ENCODE measurements around the gene INSIG1.

Gene INSIG1

GRCh38 chr7:155252892-155253501, 44.7 kb upstream of the INSIG1 start:
- H3K79me1 ChIP-seq (ENCODE audit: low read depth, low read length), result no peaks in the 10 kb centered on the region
- no peak overlapping the region for H4K91ac ChIP-seq (ENCODE audit: low read depth, low read length, poor library complexity)
- H3K36me3 ChIP-seq (replicated peaks in 1 of 2; ENCODE audit: control insufficient read depth in 2 of 2, insufficient read depth in 2 of 2, low read length in 2 of 2), result no peaks in the 10 kb centered on the region
- no peak overlapping the region for H3K27ac ChIP-seq (replicated peaks; ENCODE audit: low read length)
- no peak overlapping the region for H4K8ac ChIP-seq (ENCODE audit: low read depth, low read length)
- peak overlapping the region; percentile 66 for H3K18ac ChIP-seq (ENCODE audit: low read length)
- H3K14ac ChIP-seq (ENCODE audit: low read length), result peak overlapping the region; percentile 83
- no peak overlapping the region for H3K4me2 ChIP-seq (ENCODE audit: insufficient read depth, low read length, poor library complexity, severe bottlenecking)
- H3K9me3 ChIP-seq (replicated peaks in 1 of 2; ENCODE audit: control insufficient read depth in 2 of 2, insufficient read depth in 1 of 2, low read depth in 1 of 2, low read length in 2 of 2), result no peaks in the 10 kb centered on the region
- H2BK15ac ChIP-seq (ENCODE audit: low read length), result no peak overlapping the region
- no peak overlapping the region for H3K9ac ChIP-seq (ENCODE audit: low read depth, low read length, poor library complexity)
- peaks cover 0 to 30% (median 0%) of the 10 kb centered on the region in 3 experiments for H3K27me3 ChIP-seq (ENCODE audit: control insufficient read depth in 3 of 3, insufficient read depth in 3 of 3, low read depth in 1 of 3, low read length in 3 of 3)
- H3K4me3 ChIP-seq (ENCODE audit: low read length in 2 of 2), result no peak overlapping the region
- peak overlapping the region; percentile 86 for H2BK12ac ChIP-seq (ENCODE audit: low read length)
- no CpG with 5 or more reads among the region's 24 CpGs for WGBS, 2 donors (ENCODE audit: extremely low coverage in 2 of 2, insufficient read length in 2 of 2, insufficient replicate concordance in 1 of 2)
- no peak overlapping the region for H3K4ac ChIP-seq (ENCODE audit: low read length)
- no peak for DNase-seq (ENCODE audit: low spot score)
- H3K23ac ChIP-seq (ENCODE audit: low read depth, low read length, poor library complexity), result no peak overlapping the region
- no peak overlapping the region for H2BK5ac ChIP-seq (ENCODE audit: low read length)
- H2BK120ac ChIP-seq (ENCODE audit: low read depth, low read length), result peak overlapping the region; percentile 29
- H2AK5ac ChIP-seq (ENCODE audit: low read depth, low read length), result peak overlapping the region; percentile 72
- H3K4me1 ChIP-seq (ENCODE audit: control insufficient read depth in 2 of 2, insufficient read depth in 1 of 2, low read depth in 1 of 2, low read length in 2 of 2), result no peaks in the 10 kb centered on the region
- H2AFZ ChIP-seq (ENCODE audit: low read length), result no peak overlapping the region

- no peak for DNase-seq (ENCODE audit: low spot score)
- H3K27me3 ChIP-seq (ENCODE audit: control insufficient read depth in 3 of 3, insufficient read depth in 3 of 3, low read depth in 1 of 3, low read length in 3 of 3), result peaks cover 0 to 24% (median 0%) of the 10 kb centered on the region in 3 experiments
Measured at GRCh38 chr7:155254018-155254417, 43.7 kb upstream of the INSIG1 start.

GRCh38 chr7:155255071-155255470, 42.6 kb upstream of the INSIG1 start:
- no peak overlapping the region for H2BK5ac ChIP-seq (ENCODE audit: low read length)
- H3K9me3 ChIP-seq (replicated peaks in 1 of 2; ENCODE audit: control insufficient read depth in 2 of 2, insufficient read depth in 1 of 2, low read depth in 1 of 2, low read length in 2 of 2), result no peaks in the 10 kb centered on the region
- H4K8ac ChIP-seq (ENCODE audit: low read depth, low read length), result no peak overlapping the region
- H2AK5ac ChIP-seq (ENCODE audit: low read depth, low read length), result no peak overlapping the region
- no peak overlapping the region for H3K14ac ChIP-seq (ENCODE audit: low read length)
- H3K4me2 ChIP-seq (ENCODE audit: insufficient read depth, low read length, poor library complexity, severe bottlenecking), result no peak overlapping the region
- H2BK15ac ChIP-seq (ENCODE audit: low read length), result no peak overlapping the region
- no peak overlapping the region for H2BK120ac ChIP-seq (ENCODE audit: low read depth, low read length)
- no peaks in the 10 kb centered on the region for H3K4me1 ChIP-seq (ENCODE audit: control insufficient read depth in 2 of 2, insufficient read depth in 1 of 2, low read depth in 1 of 2, low read length in 2 of 2)
- DNase-seq (ENCODE audit: low spot score), result no peak
- H3K23ac ChIP-seq (ENCODE audit: low read depth, low read length, poor library complexity), result no peak overlapping the region
- no peak overlapping the region for H4K91ac ChIP-seq (ENCODE audit: low read depth, low read length, poor library complexity)
- no peak overlapping the region for H3K27ac ChIP-seq (replicated peaks; ENCODE audit: low read length)
- WGBS, 2 donors (ENCODE audit: extremely low coverage in 2 of 2, insufficient read length in 2 of 2, insufficient replicate concordance in 1 of 2), result no CpG with 5 or more reads among the region's 10 CpGs
- peaks cover 0 to 30% (median 0%) of the 10 kb centered on the region in 3 experiments for H3K27me3 ChIP-seq (ENCODE audit: control insufficient read depth in 3 of 3, insufficient read depth in 3 of 3, low read depth in 1 of 3, low read length in 3 of 3)
- no peak overlapping the region for H3K9ac ChIP-seq (ENCODE audit: low read depth, low read length, poor library complexity)
- peak overlapping the region; percentile 27 for H3K18ac ChIP-seq (ENCODE audit: low read length)
- H3K79me1 ChIP-seq (ENCODE audit: low read depth, low read length), result no peaks in the 10 kb centered on the region
- H3K4me3 ChIP-seq (ENCODE audit: low read length in 2 of 2), result no peak overlapping the region
- no peak overlapping the region for H2BK12ac ChIP-seq (ENCODE audit: low read length)
- H3K4ac ChIP-seq (ENCODE audit: low read length), result no peak overlapping the region
- no peak overlapping the region for H2AFZ ChIP-seq (ENCODE audit: low read length)
- peaks cover 0 to 1% of the 10 kb centered on the region in 2 donors for H3K36me3 ChIP-seq (replicated peaks in 1 of 2; ENCODE audit: control insufficient read depth in 2 of 2, insufficient read depth in 2 of 2, low read length in 2 of 2)

More at GRCh38 chr7:155254018-155254417, 43.7 kb upstream of the INSIG1 start:
- Histone ChIP-seq H3K9me3 (replicated peaks in 1 of 2; ENCODE audit: control insufficient read depth in 2 of 2, insufficient read depth in 1 of 2, low read depth in 1 of 2, low read length in 2 of 2) (no peaks in the 10 kb centered on the region), H3K36me3 (replicated peaks in 1 of 2; ENCODE audit: control insufficient read depth in 2 of 2, insufficient read depth in 2 of 2, low read length in 2 of 2) (no peaks in the 10 kb centered on the region), H3K14ac (ENCODE audit: low read length) (peak overlapping the region; percentile 14), H2BK15ac (ENCODE audit: low read length) (no peak overlapping the region), H2BK120ac (ENCODE audit: low read depth, low read length) (peak overlapping the region; percentile 55), H3K18ac (ENCODE audit: low read length) (peak overlapping the region; percentile 68), H2AK5ac (ENCODE audit: low read depth, low read length) (peak overlapping the region; percentile 34), H3K4ac (ENCODE audit: low read length) (no peak overlapping the region), H4K91ac (ENCODE audit: low read depth, low read length, poor library complexity) (peak overlapping the region; percentile 32), H3K9ac (ENCODE audit: low read depth, low read length, poor library complexity) (no peak overlapping the region), H3K4me3 (ENCODE audit: low read length in 2 of 2) (no peak overlapping the region), H4K8ac (ENCODE audit: low read depth, low read length) (no peak overlapping the region), H2BK12ac (ENCODE audit: low read length) (no peak overlapping the region), H3K23ac (ENCODE audit: low read depth, low read length, poor library complexity) (peak overlapping the region; percentile 86), H3K79me1 (ENCODE audit: low read depth, low read length) (no peaks in the 10 kb centered on the region), H3K4me1 (ENCODE audit: control insufficient read depth in 2 of 2, insufficient read depth in 1 of 2, low read depth in 1 of 2, low read length in 2 of 2) (no peaks in the 10 kb centered on the region), H3K4me2 (ENCODE audit: insufficient read depth, low read length, poor library complexity, severe bottlenecking) (no peak overlapping the region), H2AFZ (ENCODE audit: low read length) (no peak overlapping the region), H2BK5ac (ENCODE audit: low read length) (peak overlapping the region; percentile 11), H3K27ac (replicated peaks; ENCODE audit: low read length) (no peak overlapping the region)
- no CpG with 5 or more reads among the region's 8 CpGs for WGBS, 2 donors (ENCODE audit: extremely low coverage in 2 of 2, insufficient read length in 2 of 2, insufficient replicate concordance in 1 of 2)

DNA sequence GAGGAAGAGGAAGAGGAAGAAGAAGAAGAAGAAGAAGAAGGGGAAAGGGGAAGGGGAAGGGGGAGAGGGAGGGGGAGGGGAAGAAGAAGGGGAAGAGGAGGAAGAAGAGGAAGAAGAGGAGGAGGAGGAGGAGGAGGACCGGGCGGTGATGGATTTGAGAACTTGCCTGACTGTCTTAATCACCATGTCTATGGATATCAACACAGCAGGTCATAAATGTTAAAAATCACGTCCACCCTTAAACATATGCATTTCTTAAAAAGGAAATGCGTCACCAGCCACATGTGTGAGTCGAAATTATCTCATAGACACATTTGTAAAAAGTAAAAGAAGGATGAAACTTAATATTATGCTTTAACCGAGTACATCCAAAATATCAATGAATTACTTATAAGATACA, 42.1 kb upstream of the INSIG1 start:
- no peak overlapping the region for H3K14ac ChIP-seq (ENCODE audit: low read length)
- no peaks in the 10 kb centered on the region for H3K79me1 ChIP-seq (ENCODE audit: low read depth, low read length)
- no peak overlapping the region for H2AFZ ChIP-seq (ENCODE audit: low read length)
- H2BK5ac ChIP-seq (ENCODE audit: low read length), result no peak overlapping the region
- WGBS, 2 donors (ENCODE audit: extremely low coverage in 2 of 2, insufficient read length in 2 of 2, insufficient replicate concordance in 1 of 2), result no CpG with 5 or more reads among the region's 6 CpGs
- no peak overlapping the region for H2BK120ac ChIP-seq (ENCODE audit: low read depth, low read length)
- no peak overlapping the region for H3K4me3 ChIP-seq (ENCODE audit: low read length in 2 of 2)
- H2BK15ac ChIP-seq (ENCODE audit: low read length), result no peak overlapping the region
- H3K9ac ChIP-seq (ENCODE audit: low read depth, low read length, poor library complexity), result no peak overlapping the region
- H3K18ac ChIP-seq (ENCODE audit: low read length), result no peak overlapping the region
- H3K4ac ChIP-seq (ENCODE audit: low read length), result no peak overlapping the region
- no peak overlapping the region for H4K91ac ChIP-seq (ENCODE audit: low read depth, low read length, poor library complexity)
- H3K27me3 ChIP-seq (ENCODE audit: control insufficient read depth in 3 of 3, insufficient read depth in 3 of 3, low read depth in 1 of 3, low read length in 3 of 3), result peaks cover 0 to 34% (median 0%) of the 10 kb centered on the region in 3 experiments
- no peak overlapping the region for H2BK12ac ChIP-seq (ENCODE audit: low read length)
- H3K4me1 ChIP-seq (ENCODE audit: control insufficient read depth in 2 of 2, insufficient read depth in 1 of 2, low read depth in 1 of 2, low read length in 2 of 2), result no peaks in the 10 kb centered on the region
- no peak for DNase-seq (ENCODE audit: low spot score)
- no peak overlapping the region for H3K4me2 ChIP-seq (ENCODE audit: insufficient read depth, low read length, poor library complexity, severe bottlenecking)
- no peak overlapping the region for H2AK5ac ChIP-seq (ENCODE audit: low read depth, low read length)
- H3K27ac ChIP-seq (replicated peaks; ENCODE audit: low read length), result no peak overlapping the region
- H4K8ac ChIP-seq (ENCODE audit: low read depth, low read length), result no peak overlapping the region
- H3K23ac ChIP-seq (ENCODE audit: low read depth, low read length, poor library complexity), result no peak overlapping the region
- peaks cover 0 to 1% of the 10 kb centered on the region in 2 donors for H3K36me3 ChIP-seq (replicated peaks in 1 of 2; ENCODE audit: control insufficient read depth in 2 of 2, insufficient read depth in 2 of 2, low read length in 2 of 2)
- H3K9me3 ChIP-seq (replicated peaks in 1 of 2; ENCODE audit: control insufficient read depth in 2 of 2, insufficient read depth in 1 of 2, low read depth in 1 of 2, low read length in 2 of 2), result no peaks in the 10 kb centered on the region

Data from neuronal stem cell (in vitro differentiated cells).